ENCODE data around the gene ZNF337.

ZNF337 gene

GRCh38 chr20:25624500-25624939 lies 72.1 kb downstream of the ZNF337 start:
- no peak for DNase-seq

Measured in fibroblast of skin of scalp (primary cell).